GM19239 (cell line): ENCODE data around the gene ELANE.

Experiments used
- DNase-seq: peaks from one replicate; pipeline ENCODE4 v3.0.0; 2011; ENCODE audit warnings: low spot score; ENCODE audit not compliant: insufficient read length
- FAIRE-seq: peaks from 2 replicates; lab custom pipeline; 2011; peaks lifted over from hg19 to GRCh38; lab: Jason Lieb, UNC

Gene ELANE

GRCh38 chr19:858868-859843 is 7.1 kb downstream of the ELANE start, which contains the start of gene CFD:
CFD (plus strand) TSS chr19:859664; CDS start chr19:859690, 26 bp downstream.
- no peak for FAIRE-seq
- no peak for DNase-seq

- FAIRE-seq (no peak), DNase-seq (no peak)
Observed at GRCh38 chr19:861141-861755, 9.1 kb downstream of the ELANE start.

- DNase-seq (peak; percentile 69), FAIRE-seq (peak; percentile 23)
Observed at GRCh38 chr19:861756-862580, 9.9 kb downstream of the ELANE start.

- FAIRE-seq (peak; percentile 84), DNase-seq (peak; percentile 87)
Observed at GRCh38 chr19:862581-863314, 10.6 kb downstream of the ELANE start.

GRCh38 chr19:863315-863620 is 11.2 kb downstream of the ELANE start:
- DNase-seq (no peak), FAIRE-seq (no peak)

GRCh38 chr19:866769-867300 is 14.7 kb downstream of the ELANE start:
- FAIRE-seq, result no peak
- no peak for DNase-seq

- DNase-seq (no peak), FAIRE-seq (no peak)
Observed at GRCh38 chr19:867301-867793, 15.2 kb downstream of the ELANE start.

GRCh38 chr19:867855-868457 is 15.9 kb downstream of the ELANE start:
- no peak for FAIRE-seq
- DNase-seq, result no peak

GRCh38 chr19:868458-869244 is 16.5 kb downstream of the ELANE start:
- FAIRE-seq (no peak), DNase-seq (no peak)

- FAIRE-seq, result no peak
- no peak for DNase-seq
Observed at GRCh38 chr19:869245-870177, 17.4 kb downstream of the ELANE start.

- DNase-seq (no peak), FAIRE-seq (no peak)
Observed at GRCh38 chr19:870314-870713, 18.2 kb downstream of the ELANE start.

- DNase-seq (no peak), FAIRE-seq (no peak)
Observed at GRCh38 chr19:870963-871401, 18.9 kb downstream of the ELANE start.

GRCh38 chr19:871446-872265 is 19.6 kb downstream of the ELANE start:
- FAIRE-seq (no peak), DNase-seq (no peak)

GRCh38 chr19:872266-872951 is 20.3 kb downstream of the ELANE start:
- FAIRE-seq (no peak), DNase-seq (peak; percentile 92)

GRCh38 chr19:873084-873483 is 21.0 kb downstream of the ELANE start:
- peak; percentile 72 for FAIRE-seq
- peak; percentile 87 for DNase-seq

GRCh38 chr19:873561-874041 is 21.5 kb downstream of the ELANE start:
- DNase-seq (no peak), FAIRE-seq (no peak)
